Mucosa of stomach (tissue), 1 donor: Measurements from ENCODE around the gene HPS3.
"Not testable (repeated sequence)": the region's sequence is repeated elsewhere in the genome, so short reads cannot be mapped to it uniquely, and the experiment has no call there.

ENCODE experiments used
- H3K27me3 ChIP-seq: one replicate; pipeline ENCODE4 v1.7.0; 2013; ENCODE audit warnings: mild to moderate bottlenecking, low read length; ENCODE audit not compliant: control insufficient read depth, insufficient read depth
- H3K36me3 ChIP-seq: one replicate; pipeline ENCODE4 v1.7.0; 2013; ENCODE audit warnings: low read length; ENCODE audit not compliant: control insufficient read depth, insufficient read depth
- H3K4me1 ChIP-seq: one replicate; pipeline ENCODE4 v1.7.0; 2013; ENCODE audit warnings: mild to moderate bottlenecking, low read length; ENCODE audit not compliant: control insufficient read depth, insufficient read depth
- H3K4me3 ChIP-seq: one replicate; pipeline ENCODE4 v1.7.0; 2013; ENCODE audit warnings: low read length
- H3K9ac ChIP-seq: one replicate; pipeline ENCODE4 v1.7.0; 2013; ENCODE audit warnings: mild to moderate bottlenecking, low read length, moderate library complexity
- H3K9me3 ChIP-seq: one replicate; pipeline ENCODE4 v1.7.0; 2013; ENCODE audit warnings: mild to moderate bottlenecking, low read length, moderate library complexity; ENCODE audit not compliant: control insufficient read depth
- donor health status: Pancreatic carcinoma.

HPS3 gene

DNA sequence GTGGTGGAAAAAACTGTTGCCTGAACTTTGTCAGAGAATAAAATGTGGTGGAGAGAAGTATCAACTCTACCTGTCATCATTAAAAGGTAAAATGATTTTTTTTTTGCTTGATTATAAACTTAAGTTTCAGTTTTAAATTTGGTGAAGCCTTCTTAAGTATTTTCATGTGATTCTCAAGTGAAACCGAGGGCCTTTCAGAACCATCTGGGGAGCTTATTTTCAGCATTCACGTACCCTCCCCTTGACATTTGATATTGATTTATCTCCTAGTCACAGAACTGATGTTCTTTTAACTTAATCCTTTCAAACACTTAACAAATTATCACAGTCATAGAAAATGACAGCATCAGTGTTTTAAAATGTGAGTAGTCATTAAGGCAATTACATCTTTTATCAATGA lies 38.5 kb downstream of the HPS3 start:
- peaks cover 7% of the 10 kb centered on the region for H3K36me3 ChIP-seq
- H3K4me1 ChIP-seq, result no peaks in the 10 kb centered on the region
- no peaks in the 10 kb centered on the region for H3K9me3 ChIP-seq
- H3K4me3 ChIP-seq, result no peak overlapping the region
- no peaks in the 10 kb centered on the region for H3K27me3 ChIP-seq
- no peak overlapping the region for H3K9ac ChIP-seq

DNA sequence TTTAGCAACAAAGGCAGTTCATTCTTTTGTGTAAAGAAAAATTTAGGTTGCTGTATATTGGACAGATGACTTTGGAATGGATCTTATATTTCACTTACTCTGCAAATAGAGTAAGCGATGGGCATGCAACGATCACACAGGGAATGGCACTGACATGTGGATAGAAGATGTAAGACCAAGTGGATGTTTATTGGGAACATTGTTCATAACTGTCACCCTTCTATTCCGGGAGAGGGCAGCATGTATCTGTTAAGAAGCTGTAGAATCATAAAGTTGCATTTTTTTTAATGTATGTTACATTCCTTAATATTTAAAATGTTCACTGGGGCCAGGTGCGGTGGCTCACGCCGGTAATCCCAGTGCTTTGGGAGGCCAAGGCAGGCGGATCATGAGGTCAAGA lies 41.2 kb downstream of the HPS3 start:
- H3K4me3 ChIP-seq, result no peak overlapping the region
- H3K27me3 ChIP-seq, result no peaks in the 10 kb centered on the region
- H3K9ac ChIP-seq, result no peak overlapping the region
- no peaks in the 10 kb centered on the region for H3K4me1 ChIP-seq
- no peaks in the 10 kb centered on the region for H3K9me3 ChIP-seq
- peaks cover 7% of the 10 kb centered on the region for H3K36me3 ChIP-seq

DNA sequence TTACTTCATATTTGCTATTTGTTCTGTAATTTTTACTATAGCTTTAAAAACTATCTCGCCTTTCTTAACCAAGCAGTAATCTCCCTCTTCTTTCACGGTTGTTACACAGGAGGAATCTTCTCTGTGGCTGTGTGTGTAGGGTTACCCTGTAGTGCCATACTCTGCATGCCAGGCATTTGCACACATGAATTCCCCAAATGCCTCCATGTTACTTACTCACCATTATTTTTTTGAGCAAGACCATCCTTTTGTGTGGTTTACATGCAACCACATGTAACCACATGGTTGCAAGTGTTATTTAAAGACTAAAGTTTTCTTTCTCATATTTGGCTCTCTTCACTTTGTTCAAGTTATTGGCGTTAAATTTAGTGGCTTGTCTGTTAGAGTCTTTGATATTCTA lies 45.5 kb downstream of the HPS3 start:
- Histone ChIP-seq H3K36me3 (no peaks in the 10 kb centered on the region), H3K4me1 (no peaks in the 10 kb centered on the region), H3K4me3 (no peak overlapping the region), H3K9me3 (no peaks in the 10 kb centered on the region), H3K9ac (no peak overlapping the region), H3K27me3 (no peaks in the 10 kb centered on the region)

DNA sequence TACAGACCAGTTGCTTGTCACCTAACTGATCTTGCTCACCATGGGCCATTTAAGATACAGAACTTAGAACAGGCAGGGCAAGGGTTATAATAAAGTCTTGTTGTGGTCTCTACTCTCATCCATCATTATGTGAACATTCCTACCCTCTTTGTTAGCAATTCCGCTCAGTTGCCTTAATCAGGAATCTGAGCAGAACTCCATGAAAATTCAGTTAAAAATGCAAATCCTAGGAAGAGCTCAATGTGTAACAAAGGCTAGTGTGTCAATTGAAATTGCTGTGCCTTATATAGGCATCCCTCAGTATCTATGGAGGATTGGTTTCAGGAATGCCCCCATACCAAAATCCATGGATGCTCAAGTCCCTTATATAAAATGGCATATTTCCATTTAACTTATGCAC lies 47.7 kb downstream of the HPS3 start:
- no peak overlapping the region for H3K4me3 ChIP-seq
- H3K9ac ChIP-seq, result no peak overlapping the region
- no peaks in the 10 kb centered on the region for H3K36me3 ChIP-seq
- no peaks in the 10 kb centered on the region for H3K4me1 ChIP-seq
- no peaks in the 10 kb centered on the region for H3K27me3 ChIP-seq
- H3K9me3 ChIP-seq, result no peaks in the 10 kb centered on the region

DNA sequence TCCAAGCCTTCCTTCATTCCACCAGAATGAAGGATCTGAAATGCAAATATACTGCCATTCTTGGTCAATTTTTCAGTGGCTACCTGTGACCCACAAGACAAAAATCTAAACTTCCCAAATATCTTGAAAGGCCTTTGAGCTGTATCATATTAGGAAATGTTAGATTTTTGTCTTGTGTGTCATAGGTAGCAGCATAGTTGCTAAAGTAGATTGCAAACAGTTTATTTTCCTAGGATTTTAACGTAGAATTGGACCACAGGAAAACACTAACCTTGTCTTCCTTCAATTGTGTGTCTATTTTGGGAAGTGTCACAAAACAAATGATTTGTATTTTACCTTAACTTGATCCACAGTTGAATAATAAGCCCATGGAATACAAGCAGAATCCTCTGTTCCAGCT lies 49.8 kb downstream of the HPS3 start:
- Histone ChIP-seq H3K9me3 (no peaks in the 10 kb centered on the region), H3K4me1 (no peaks in the 10 kb centered on the region), H3K4me3 (no peak overlapping the region), H3K36me3 (no peaks in the 10 kb centered on the region), H3K27me3 (no peaks in the 10 kb centered on the region), H3K9ac (no peak overlapping the region)

DNA sequence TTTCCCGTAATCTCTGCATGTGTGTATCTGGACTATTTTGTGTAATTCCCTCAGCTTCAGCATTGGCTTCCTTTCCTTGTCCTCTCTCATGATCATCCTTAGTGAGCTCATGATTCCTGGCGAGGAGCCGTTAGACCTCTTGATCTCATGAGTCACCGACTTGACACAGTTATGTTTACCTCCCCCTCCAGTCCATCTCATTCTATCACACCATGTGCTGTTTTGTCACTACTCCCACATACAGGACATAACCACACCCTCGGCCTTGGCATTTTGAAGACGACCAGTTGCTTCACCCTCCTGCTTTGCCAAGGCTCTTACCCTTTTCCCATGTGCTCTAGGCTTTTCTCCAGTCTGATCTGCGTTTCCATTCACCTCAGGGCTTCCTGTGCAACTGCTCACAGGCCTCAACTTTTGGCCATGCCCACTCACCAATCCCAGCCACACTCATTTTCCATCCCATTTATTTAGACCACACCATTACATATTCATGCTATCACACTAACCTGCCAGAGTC lies 50.7 kb downstream of the HPS3 start:
- Histone ChIP-seq H3K4me1 (no peaks in the 10 kb centered on the region), H3K9ac (no peak overlapping the region), H3K27me3 (no peaks in the 10 kb centered on the region), H3K9me3 (no peaks in the 10 kb centered on the region), H3K4me3 (no peak overlapping the region), H3K36me3 (no peaks in the 10 kb centered on the region)

DNA sequence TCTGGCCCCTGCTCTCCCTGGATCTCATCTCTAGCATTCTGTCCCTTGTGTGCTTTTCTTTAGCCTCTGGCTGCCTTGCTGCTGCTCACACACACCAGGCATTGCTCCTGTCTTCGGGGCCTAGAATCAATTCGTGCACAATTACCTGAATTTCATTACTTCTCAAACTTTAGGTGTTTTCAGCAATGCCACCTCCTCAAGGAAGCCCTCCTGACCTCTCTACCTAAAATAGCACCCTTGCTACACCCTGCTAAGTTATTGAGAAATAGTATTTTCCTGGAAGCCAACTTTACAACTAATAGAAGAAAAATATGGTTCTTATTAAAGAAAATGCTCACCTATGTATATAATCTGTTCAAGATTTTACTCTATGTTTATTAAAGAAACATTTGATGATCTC lies 51.7 kb downstream of the HPS3 start:
- no peaks in the 10 kb centered on the region for H3K36me3 ChIP-seq
- no peaks in the 10 kb centered on the region for H3K9me3 ChIP-seq
- H3K27me3 ChIP-seq, result no peaks in the 10 kb centered on the region
- no peak overlapping the region for H3K9ac ChIP-seq
- no peak overlapping the region for H3K4me3 ChIP-seq
- H3K4me1 ChIP-seq, result no peaks in the 10 kb centered on the region

DNA sequence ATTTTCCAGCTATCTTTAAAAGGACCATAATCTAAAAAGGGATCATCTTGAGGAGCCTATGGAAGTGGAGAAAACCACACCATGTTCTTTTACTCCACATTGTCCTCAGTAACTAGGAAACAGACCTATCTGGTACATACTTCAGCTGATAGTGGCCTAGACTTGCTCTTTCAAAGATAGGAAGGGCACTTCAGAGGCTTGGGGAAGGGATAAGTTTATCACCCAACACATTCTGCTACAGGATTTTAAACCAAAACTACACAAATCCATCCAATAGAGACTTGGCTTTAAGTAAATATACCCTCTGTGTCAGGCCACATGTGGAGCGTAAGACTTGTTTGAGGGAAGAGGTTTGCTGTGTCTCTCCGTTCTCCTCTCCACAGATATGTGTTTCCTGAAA lies 56.8 kb downstream of the HPS3 start:
- Histone ChIP-seq H3K9ac (no peak overlapping the region), H3K9me3 (no peaks in the 10 kb centered on the region), H3K4me3 (no peak overlapping the region), H3K27me3 (no peaks in the 10 kb centered on the region), H3K36me3 (no peaks in the 10 kb centered on the region), H3K4me1 (no peaks in the 10 kb centered on the region)

DNA sequence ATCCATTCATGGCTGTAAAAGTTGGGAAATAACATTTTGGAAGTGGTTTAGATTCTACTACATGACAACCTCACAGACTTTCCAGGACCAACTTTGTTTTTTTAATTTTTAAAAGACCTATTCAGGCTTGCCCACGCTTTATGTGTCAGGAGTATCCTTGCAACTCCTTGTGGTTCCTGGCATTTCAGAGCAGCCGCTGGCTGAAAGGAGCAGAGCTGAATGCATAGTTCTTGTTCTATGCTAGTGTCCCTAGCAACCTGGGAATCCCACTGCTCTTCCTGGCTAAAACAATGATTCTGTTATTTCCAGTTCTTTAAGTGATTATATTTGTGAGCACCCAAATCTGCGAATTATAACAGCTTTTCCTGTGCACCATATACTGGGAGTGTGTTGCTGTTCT lies 57.3 kb downstream of the HPS3 start:
- Histone ChIP-seq H3K27me3 (no peaks in the 10 kb centered on the region), H3K9ac (no peak overlapping the region), H3K4me3 (no peak overlapping the region), H3K9me3 (no peaks in the 10 kb centered on the region), H3K4me1 (no peaks in the 10 kb centered on the region), H3K36me3 (no peaks in the 10 kb centered on the region)

DNA sequence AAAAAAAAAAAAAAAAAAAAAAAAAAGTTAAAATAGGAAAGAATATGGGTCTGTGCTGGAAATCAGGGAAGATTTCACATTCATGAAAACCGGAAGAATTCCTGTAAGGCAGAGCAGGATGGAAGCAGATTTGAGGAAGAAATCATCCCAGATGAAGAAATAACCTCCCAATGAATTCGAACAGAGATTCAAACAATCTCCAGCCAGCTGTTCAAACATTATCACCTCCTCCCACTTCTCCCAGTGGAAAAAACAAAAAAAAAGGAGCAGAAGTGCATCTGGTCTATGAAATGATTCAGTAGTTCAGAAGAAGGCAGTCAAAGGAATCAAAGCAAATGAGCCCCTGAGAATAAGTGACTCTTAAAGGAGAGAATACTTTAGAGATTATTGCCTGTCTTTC lies 59.1 kb downstream of the HPS3 start:
- H3K27me3 ChIP-seq, result no peaks in the 10 kb centered on the region
- H3K9me3 ChIP-seq, result no peaks in the 10 kb centered on the region
- no peak overlapping the region for H3K9ac ChIP-seq
- H3K4me1 ChIP-seq, result no peaks in the 10 kb centered on the region
- no peaks in the 10 kb centered on the region for H3K36me3 ChIP-seq
- H3K4me3 ChIP-seq, result no peak overlapping the region

DNA sequence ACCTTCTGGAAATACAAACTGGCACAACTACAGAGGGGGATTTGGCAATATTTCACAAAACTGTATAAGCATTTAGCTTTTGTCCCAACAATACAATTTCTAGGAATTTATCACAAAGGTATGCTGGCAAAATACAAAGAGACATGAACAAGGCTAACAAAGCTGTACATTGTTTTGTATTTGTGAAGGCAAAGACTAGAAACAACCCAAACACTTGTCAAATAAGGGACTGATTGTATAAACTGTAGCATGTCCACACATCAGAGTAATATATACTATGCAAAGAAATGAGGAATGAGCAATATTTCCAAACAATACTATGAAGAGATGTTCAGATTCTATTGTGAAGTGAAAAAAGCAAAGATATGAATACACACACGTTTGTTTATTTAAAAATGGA lies 65.8 kb downstream of the HPS3 start:
- Histone ChIP-seq H3K4me3 (no peak overlapping the region), H3K4me1 (no peaks in the 10 kb centered on the region), H3K36me3 (no peaks in the 10 kb centered on the region), H3K9me3 (no peaks in the 10 kb centered on the region), H3K9ac (no peak overlapping the region), H3K27me3 (no peaks in the 10 kb centered on the region)

DNA sequence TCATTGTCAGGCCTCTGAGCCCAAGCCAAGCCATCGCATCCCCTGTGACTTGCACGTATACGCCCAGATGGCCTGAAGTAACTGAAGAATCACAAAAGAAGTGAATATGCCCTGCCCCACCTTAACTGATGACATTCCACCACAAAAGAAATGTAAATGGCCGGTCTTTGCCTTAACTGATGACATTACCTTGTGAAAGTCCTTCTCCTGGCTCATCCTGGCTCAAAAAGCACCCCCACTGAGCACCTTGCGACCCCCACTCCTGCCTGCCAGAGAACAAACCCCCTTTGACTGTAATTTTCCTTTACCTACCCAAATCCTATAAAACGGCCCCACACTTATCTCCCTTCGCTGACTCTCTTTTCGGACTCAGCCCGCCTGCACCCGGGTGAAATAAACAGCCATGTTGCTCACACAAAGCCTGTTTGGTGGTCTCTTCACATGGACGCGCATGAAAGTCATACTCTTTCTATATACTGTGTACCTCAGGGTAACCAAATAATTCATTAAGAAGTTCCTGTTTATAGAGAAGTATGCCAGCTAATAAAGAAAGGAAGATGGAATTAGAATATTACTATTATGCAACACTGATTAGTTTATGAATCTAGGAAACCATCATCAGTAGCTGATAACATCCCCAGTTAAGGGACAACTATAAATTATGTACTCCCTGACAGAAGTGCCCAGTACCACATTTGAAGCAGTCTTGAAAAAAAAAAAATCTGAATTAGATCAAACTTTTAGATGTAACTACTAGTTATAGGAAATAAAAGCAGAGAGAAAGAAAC lies 67.6 kb downstream of the HPS3 start:
- H3K4me1 ChIP-seq, H3K36me3 ChIP-seq, H3K4me3 ChIP-seq, H3K27me3 ChIP-seq, H3K9me3 ChIP-seq, H3K9ac ChIP-seq: not testable (repeated sequence)

DNA sequence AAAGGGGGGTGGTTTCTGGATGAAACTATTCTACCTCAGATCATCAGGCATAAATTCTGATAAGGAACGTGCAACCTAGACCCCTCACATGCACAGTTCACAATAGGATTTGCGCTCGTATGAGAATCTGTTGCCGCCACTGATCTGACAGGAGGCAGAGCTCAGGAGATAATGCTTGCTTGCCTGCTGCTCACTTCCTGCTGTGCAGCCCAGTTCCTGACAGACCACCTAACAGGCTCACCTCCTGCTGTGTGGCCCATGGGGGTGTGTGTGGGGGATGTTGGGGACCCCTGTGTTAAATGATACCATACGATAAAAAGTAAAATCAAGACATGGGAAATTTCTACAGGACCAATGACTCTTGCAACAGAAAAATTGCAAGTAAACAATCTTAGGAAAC lies 68.2 kb downstream of the HPS3 start:
- Histone ChIP-seq H3K4me1 (no peaks in the 10 kb centered on the region), H3K27me3 (no peaks in the 10 kb centered on the region), H3K4me3 (no peak overlapping the region), H3K36me3 (no peaks in the 10 kb centered on the region), H3K9me3 (no peaks in the 10 kb centered on the region), H3K9ac (no peak overlapping the region)
